ENCODE data around the gene KATNA1.

- TF ChIP-seq CTCF (IDR thresholded peaks at IDR 0.05) (no peak), POLR2A (IDR thresholded peaks at IDR 0.05) (no peak)
These were observed 81.3 kb downstream of the KATNA1 start for GRCh38 chr6:149567194-149567586.

All from esophagus squamous epithelium (tissue), 4 donors.